RWPE1 (cell line): ENCODE data around the gene AGPS.

ENCODE experiments used
- CTCF ChIA-PET: fragments of 350-600 bp; sonication (Branson Sonifier 250); formaldehyde crosslinking; extraction: SDS; loops from one replicate; lab custom pipeline; 2021; lab: Yijun Ruan, JAX
- POLR2A ChIA-PET: fragments of 400-600 bp; formaldehyde crosslinking; extraction: SDS; loops from one replicate; lab custom pipeline; 2020; ENCODE audit warnings: antibody characterized with exemption; ENCODE audit not compliant: low non-redundant PET; lab: Yijun Ruan, JAX
- DNase-seq: peaks from one replicate; pipeline ENCODE4 v3.0.0; 2012; ENCODE audit warnings: low spot score
- H3K27ac ChIP-seq: fragments of 450-650 bp; 2 replicates; pipeline ENCODE4 v1.5.1; 2017
- TF ChIP-seq, protein P1 (sequence below): fragments of 450-650 bp; conservative IDR thresholded peaks from 2 replicates; pipeline ENCODE4 v1.5.1; 2017; ENCODE audit warnings: low read depth, mild to moderate bottlenecking

Gene AGPS

DNA sequence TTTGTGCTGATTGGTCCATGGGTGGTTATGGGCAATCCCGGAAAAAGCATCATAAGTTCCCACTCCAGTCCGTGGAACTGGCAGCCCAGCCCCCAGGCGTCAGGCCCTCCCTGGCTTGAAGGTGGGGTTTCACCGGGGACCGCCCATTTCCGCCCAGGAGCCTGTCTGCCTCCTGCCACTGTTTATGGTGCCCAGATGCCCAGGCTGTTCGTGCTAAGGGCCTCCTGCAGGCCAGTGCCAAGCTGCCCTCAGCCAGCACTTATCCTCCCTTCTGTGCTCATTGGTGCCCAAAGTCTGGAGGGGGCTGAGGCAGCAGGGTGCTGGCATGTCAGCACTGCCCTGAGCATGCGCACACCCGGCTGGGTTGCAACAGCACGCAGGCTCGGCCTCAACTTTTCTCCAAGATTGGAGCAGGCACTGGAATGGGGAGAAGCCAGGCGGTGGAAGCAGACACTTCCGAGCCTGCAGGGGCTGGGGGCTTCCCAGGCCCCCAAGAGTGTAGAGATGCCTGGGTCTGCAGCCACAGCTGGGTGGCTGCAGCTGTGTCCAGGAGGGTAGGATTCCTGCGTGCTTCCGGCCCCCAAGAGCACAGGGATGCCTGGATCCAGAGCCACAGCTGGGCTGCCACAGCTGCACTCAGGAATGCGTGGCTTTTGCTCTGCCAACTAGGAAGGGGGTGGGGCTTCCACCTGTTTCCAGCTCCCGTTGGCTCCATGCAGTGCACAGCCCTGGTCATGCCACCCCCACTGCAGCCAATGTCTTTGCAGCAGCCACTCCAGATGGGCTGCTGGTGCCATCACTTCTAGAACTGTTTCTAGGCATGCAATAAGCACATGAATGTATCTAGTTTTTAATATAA, 74.0 kb downstream of the AGPS start:
- POLR2A ChIA-PET, result no interaction called here
- CTCF ChIA-PET, result no interaction called here
- TF ChIP-seq, protein P1, sequence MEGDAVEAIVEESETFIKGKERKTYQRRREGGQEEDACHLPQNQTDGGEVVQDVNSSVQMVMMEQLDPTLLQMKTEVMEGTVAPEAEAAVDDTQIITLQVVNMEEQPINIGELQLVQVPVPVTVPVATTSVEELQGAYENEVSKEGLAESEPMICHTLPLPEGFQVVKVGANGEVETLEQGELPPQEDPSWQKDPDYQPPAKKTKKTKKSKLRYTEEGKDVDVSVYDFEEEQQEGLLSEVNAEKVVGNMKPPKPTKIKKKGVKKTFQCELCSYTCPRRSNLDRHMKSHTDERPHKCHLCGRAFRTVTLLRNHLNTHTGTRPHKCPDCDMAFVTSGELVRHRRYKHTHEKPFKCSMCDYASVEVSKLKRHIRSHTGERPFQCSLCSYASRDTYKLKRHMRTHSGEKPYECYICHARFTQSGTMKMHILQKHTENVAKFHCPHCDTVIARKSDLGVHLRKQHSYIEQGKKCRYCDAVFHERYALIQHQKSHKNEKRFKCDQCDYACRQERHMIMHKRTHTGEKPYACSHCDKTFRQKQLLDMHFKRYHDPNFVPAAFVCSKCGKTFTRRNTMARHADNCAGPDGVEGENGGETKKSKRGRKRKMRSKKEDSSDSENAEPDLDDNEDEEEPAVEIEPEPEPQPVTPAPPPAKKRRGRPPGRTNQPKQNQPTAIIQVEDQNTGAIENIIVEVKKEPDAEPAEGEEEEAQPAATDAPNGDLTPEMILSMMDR, result no peak
- DNase-seq, result no peak
- H3K27ac ChIP-seq, result no peak overlapping the region

DNA sequence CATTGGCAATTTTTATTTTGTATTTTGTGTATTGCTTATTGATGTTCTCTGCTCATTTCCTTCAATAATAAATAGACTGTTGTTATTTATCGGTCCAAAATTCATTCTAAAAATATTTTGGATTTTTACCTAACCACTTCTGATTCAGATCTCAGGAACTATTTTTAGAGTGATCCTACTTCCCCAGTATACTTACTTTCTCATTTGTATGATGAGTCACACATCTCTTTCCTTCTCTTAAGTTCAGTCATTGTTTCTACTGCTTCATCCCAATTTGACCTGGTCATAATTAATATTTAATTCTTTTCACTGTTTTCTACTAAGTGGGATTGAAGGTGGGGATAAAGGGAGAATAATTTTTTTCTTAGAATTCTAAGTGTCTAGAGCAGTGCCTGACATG, 75.1 kb downstream of the AGPS start:
- TF ChIP-seq, protein P1, result no peak
- H3K27ac ChIP-seq, result no peak overlapping the region
- POLR2A ChIA-PET, result no interaction called here
- peak; percentile 26 for DNase-seq
- CTCF ChIA-PET, result no interaction called here

DNA sequence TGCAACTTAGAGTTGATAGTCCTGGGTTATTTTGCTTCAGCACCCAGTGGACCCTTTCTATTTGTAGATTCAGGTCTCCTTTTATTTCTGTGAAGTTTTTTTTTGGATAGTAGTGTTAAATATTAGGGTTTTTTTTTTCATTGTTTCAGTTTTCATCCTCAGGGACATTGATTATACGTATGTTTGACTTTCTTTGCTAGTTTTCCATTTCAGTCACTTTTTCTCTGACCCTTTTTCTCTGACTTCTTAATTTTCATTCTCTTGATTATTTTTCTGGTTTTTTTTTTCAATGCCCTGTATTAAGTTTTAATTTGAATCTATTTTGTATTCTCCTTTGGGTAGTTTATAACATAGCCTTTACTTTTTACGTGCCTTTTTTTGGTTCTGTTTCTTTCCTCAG, 79.4 kb downstream of the AGPS start:
- no peak overlapping the region for H3K27ac ChIP-seq
- CTCF ChIA-PET, result interaction anchor here (0.7 kb wide), 1 partner anchor 172 kb away, joined by 5 read pairs; no protein-coding TSS in a partner anchor
- POLR2A ChIA-PET, result no interaction called here
- no peak for DNase-seq
- TF ChIP-seq, protein P1, result no peak

DNA sequence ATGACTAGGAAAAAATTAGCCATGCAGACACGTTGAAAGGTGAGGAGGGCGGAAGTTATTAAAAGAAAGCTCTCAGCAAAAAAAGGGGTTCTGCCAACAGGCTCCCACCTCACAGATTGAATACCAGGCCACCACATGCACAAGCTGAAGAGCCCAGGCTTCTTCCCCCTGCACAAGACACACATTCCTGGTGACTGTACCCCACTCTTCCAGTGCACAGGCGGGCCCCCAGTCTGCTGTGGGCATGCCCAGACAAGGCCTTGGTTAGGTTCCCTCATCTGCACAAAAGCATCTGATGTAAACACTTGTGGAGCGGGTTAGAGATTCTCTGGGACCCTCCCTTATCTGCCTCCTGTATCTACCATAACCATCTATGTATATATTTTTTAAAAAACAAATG, 81.7 kb downstream of the AGPS start:
- peak; percentile 12 for DNase-seq
- TF ChIP-seq, protein P1, result no peak
- ChIA-PET POLR2A (no interaction called here), CTCF (interaction anchor here (0.6 kb wide), 1 partner anchor 151 kb away, joined by 5 read pairs; no protein-coding TSS in a partner anchor)
- peak overlapping the region; percentile 59 for H3K27ac ChIP-seq

DNA sequence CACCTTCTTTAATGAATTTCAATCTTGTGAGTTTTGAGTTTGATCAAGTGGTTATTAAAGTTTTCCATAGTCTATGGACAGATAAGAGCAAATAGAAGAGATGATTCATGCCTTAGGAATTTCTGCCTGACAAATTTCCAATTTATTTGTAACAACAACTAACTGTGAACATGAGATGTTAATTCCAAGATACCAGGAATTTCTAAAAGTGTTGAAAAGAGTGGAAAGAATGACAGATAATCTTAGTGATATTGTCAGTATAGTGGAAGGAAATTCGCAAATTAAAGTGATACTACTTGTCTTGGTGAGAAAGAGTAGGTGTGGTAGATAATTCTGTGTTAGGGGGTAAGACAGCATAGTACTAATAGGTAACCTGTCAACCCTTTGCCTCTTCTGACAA, 82.4 kb downstream of the AGPS start:
- POLR2A ChIA-PET, result no interaction called here

DNA sequence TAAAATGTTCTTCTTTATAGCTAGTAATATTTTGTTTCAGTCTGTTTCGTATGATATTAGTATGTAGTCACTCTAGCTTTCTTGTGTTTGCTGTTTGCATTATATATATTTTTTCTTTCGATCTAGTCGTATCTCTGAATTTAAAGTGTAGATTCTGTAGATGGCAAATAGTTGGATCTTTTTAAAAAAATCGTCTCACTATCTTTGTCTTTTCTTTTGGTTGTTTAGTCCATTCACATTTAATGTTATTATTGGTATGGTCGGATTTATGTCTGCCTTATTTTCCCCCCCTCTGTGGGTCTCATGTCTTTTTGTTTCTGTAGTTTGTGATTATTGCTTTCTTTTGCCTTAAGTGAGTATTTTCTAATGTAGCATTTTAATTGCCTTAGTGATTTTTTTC, 84.3 kb downstream of the AGPS start:
- H3K27ac ChIP-seq, result no peak overlapping the region
- CTCF ChIA-PET, result no interaction called here
- no peak for DNase-seq
- POLR2A ChIA-PET, result no interaction called here
- TF ChIP-seq, protein P1, result no peak

More for the DNA sequence above, 82.4 kb downstream of the AGPS start:
- H3K27ac ChIP-seq, result no peak overlapping the region
- CTCF ChIA-PET, result interaction anchor here (0.6 kb wide), 1 partner anchor 1820 kb away, joined by 3 read pairs; no protein-coding TSS in a partner anchor
- DNase-seq, result peak; percentile 19
- TF ChIP-seq, protein P1, result no peak
